ENCODE measurements around the gene LRRC8E.

DNA sequence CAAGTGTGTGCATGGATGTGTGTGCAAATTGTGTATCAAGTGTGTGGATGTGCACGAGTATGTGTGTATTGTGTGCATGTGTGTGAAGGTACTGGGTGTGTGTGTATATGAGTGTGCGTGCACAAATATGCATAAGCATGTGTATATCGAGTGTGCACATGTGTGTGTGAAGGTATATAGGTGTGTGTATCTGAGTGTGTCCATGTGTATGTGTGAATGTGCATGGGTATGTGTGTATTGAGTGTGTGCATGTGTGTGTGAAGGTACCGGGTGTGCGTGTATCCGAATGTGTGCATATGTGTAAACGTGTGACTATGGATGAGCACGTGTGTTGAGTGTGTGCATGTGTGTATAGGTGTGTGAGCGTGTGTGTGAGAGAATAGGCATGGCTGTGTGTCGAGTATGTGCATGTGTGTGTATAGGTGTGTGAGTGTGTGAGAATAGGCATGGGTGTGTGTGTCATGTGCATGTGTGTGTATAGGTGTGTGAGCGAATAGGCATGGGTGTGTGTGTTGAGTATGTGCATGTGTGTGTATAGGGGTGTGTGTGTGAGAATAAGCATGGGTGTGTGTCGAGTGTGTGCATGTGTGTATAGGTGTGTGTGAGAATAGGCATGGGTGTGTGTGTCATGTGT is 45.5 kb upstream of the LRRC8E start:
- TF ChIP-seq CTCF (IDR thresholded peaks at IDR 0.05) (no peak), POLR2A (IDR thresholded peaks at IDR 0.05) (no peak)
